Bronchial epithelial cell (primary cell): ENCODE data around the gene LSM12. TPM values are rescaled to one million over a fixed set of nuclear protein-coding genes. Genes with fewer than 3 reads are reported as not detected.

ENCODE experiments used
- DNase-seq: peaks from one replicate; pipeline ENCODE4 v3.0.0-alpha.2; 2010; ENCODE audit warnings: low read depth
- FAIRE-seq: peaks from 2 replicates; lab custom pipeline; 2011; peaks lifted over from hg19 to GRCh38; lab: Jason Lieb, UNC
- H3K27me3 ChIP-seq: 2 replicates; pipeline ENCODE4 v1.5.1; 2011; ENCODE audit warnings: low read length; ENCODE audit not compliant: control insufficient read depth, insufficient read depth
- H3K36me3 ChIP-seq: 2 replicates; pipeline ENCODE4 v1.5.1; 2011; ENCODE audit warnings: low read length; ENCODE audit not compliant: control insufficient read depth, insufficient read depth
- H3K4me3 ChIP-seq: 2 replicates; pipeline ENCODE4 v1.5.1; 2011; ENCODE audit warnings: mild to moderate bottlenecking, low read depth, low read length, control low read depth
- CTCF ChIP-seq: IDR thresholded peaks from 2 replicates; pipeline ENCODE4 v1.5.1; 2011; ENCODE audit warnings: mild to moderate bottlenecking, moderate library complexity, low read length, control low read depth, inconsistent platforms; ENCODE audit not compliant: insufficient read depth, severe bottlenecking
- total RNA-seq: library from RNA; depleted of rRNA; stranded (reverse); fragments of >200 nt; gene quantifications from 2 replicates; pipeline ENCODE4 v1.2.1, GENCODE V29; 2014

LSM12 gene
- total RNA-seq, 1 donor from 2014 or later = 20.3 TPM

- Histone ChIP-seq H3K4me3 (peak overlapping the region; percentile 70), H3K36me3 (peaks cover 18% of the 10 kb centered on the region), H3K27me3 (no peaks in the 10 kb centered on the region)
- no peak for FAIRE-seq
- DNase-seq = no peak
- TF ChIP-seq CTCF = no peak
Measured at GRCh38 chr17:44007346-44008204, 58.9 kb downstream of the LSM12 start.

DNA sequence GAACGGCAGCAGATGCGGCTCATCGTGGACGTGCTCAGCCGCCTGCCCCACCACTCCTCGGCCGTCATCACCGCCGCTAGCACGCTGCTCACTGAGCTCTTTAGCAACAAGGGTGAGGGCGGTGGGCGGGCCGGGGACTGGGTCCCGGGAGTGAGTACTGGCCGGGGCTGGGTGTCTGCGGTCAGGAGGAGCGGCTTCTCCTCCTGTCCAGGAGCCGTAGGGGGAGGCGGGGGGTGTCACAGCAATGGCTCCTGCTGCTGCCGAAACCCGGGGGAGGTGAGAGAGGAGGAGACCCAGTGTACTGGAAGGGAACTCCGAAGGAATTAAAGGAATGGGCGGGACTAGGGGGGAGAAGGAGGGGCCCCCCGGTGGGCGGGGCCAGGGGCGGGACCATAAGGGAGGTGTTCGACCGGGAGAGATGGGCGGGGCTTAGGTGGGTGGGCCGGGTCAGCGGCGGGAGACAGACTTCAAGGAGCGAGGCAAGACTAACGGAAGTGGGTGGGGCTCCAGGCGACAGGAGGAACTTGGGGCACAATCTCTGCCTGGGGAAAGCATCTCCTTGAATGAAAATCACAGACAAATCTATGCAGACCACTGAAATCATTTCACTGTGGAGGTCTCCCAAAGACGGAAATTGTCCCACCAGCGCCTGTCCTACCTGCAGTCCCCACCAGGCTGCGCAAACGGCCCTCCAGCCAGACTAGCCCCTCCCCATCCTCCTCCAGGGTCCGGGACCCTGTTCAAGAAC is 59.7 kb downstream of the LSM12 start:
- TF ChIP-seq CTCF = peak; percentile 60
- peaks cover 18% of the 10 kb centered on the region for H3K36me3 ChIP-seq
- no peaks in the 10 kb centered on the region for H3K27me3 ChIP-seq
- no peak for FAIRE-seq
- DNase-seq = peak; percentile 93
- peak overlapping the region; percentile 70 for H3K4me3 ChIP-seq

GRCh38 chr17:44006272-44006597 is 60.2 kb downstream of the LSM12 start:
- Histone ChIP-seq H3K36me3 (peaks cover 18% of the 10 kb centered on the region), H3K4me3 (peak overlapping the region; percentile 70), H3K27me3 (no peaks in the 10 kb centered on the region)
- no peak for FAIRE-seq
- no peak for TF ChIP-seq CTCF
- no peak for DNase-seq

GRCh38 chr17:44005527-44006271 is 60.8 kb downstream of the LSM12 start:
- no peak for FAIRE-seq

More at GRCh38 chr17:44005527-44006271, 60.8 kb downstream of the LSM12 start:
- peak overlapping the region; percentile 70 for H3K4me3 ChIP-seq
- H3K27me3 ChIP-seq = no peaks in the 10 kb centered on the region
- peak; percentile 59 for TF ChIP-seq CTCF
- H3K36me3 ChIP-seq = peaks cover 18% of the 10 kb centered on the region
- DNase-seq = peak; percentile 54
